Measurements from ENCODE around the gene RAD51B. TPM values are rescaled to one million over a fixed set of nuclear protein-coding genes. Genes with fewer than 3 reads are reported as not detected.

RAD51B gene
- total and polyA plus RNA-seq, 2 of the 13 experiments (the other 11 are each of a cell fraction or from before 2014, with no cell fraction given): 7.0 to 9.5 TPM

GRCh38 chr14:68245146-68246073 is 425.8 kb downstream of the RAD51B start:
- ChIA-PET POLR2A (interaction anchor here (1.0 to 1.6 kb wide), 2 partner anchors 13 to 548 kb away, joined by 3 to 6 read pairs; partner anchors contain the start of gene ZFP36L1), CTCF (ENCODE audit: low intra/inter-chr PET ratio, low total read pairs) (no interaction called here)
- Histone ChIP-seq H3K79me2 (ENCODE audit: insufficient read depth, low read length) (no peaks in the 10 kb centered on the region), H3K36me3 (replicated peaks in 1 of 2; ENCODE audit: control insufficient read depth in 1 of 2, insufficient read depth in 2 of 2, low read length in 2 of 2) (no peaks in the 10 kb centered on the region), H3K4me3 (replicated peaks in 1 of 3; ENCODE audit: insufficient read depth in 1 of 3, low read depth in 2 of 3, low read length in 3 of 3) (no peak overlapping the region), H3K4me2 (ENCODE audit: low read depth, low read length) (no peak overlapping the region), H4K20me1 (ENCODE audit: insufficient read depth, low read length) (no peaks in the 10 kb centered on the region), H3K27ac (ENCODE audit: extremely low read length, insufficient read depth, low read length) (no peak overlapping the region), H3K9me3 (ENCODE audit: low read length) (no peaks in the 10 kb centered on the region), H3K4me1 (ENCODE audit: insufficient read depth, low read length) (peaks cover 55% of the 10 kb centered on the region), H2AFZ (ENCODE audit: low read length) (no peak overlapping the region), H3K27me3 (ENCODE audit: control insufficient read depth in 1 of 2, insufficient read depth in 2 of 2, low read length in 2 of 2) (no peaks in the 10 kb centered on the region), H3K9ac (ENCODE audit: insufficient read depth, low read depth, low read length) (no peak overlapping the region)
- FAIRE-seq: no peak
- no TSS peak for BruUV-seq (replicated peaks)
- DNase-seq (ENCODE audit: low spot score): no peak
- WGBS (ENCODE audit: low lambda C conversion rate): 94% methylated on average over 7 of the region's 7 CpGs
- intact Hi-C loops (cut with micrococcal nuclease; ENCODE audit: unreplicated experiment) (loop anchor here (5.0 to 10.0 kb wide), 3 partner anchors 52 to 409 kb away; no protein-coding TSS in a partner anchor), in situ Hi-C loops (cut with HindIII; ENCODE audit: extremely low pct_ligation_motif_present, low pct_unique_long_range_greater_than_20kb) (loop anchor here (5.0 to 10.0 kb wide), 2 partner anchors 301 to 572 kb away; no protein-coding TSS in a partner anchor)
- no peak for ATAC-seq
- TF ChIP-seq ZBTB26 (CRISPR knock-in tag; IDR thresholded peaks at IDR 0.05; ENCODE audit: borderline replicate concordance) (no peak), ZNF878 (CRISPR knock-in tag; IDR thresholded peaks at IDR 0.05) (no peak), RNF219 (CRISPR knock-in tag; IDR thresholded peaks at IDR 0.05) (no peak), ZNF256 (CRISPR knock-in tag; conservative IDR thresholded peaks at IDR 0.05) (no peak), ZNF792 (CRISPR knock-in tag; IDR thresholded peaks at IDR 0.05) (no peak), HOXA7 (CRISPR knock-in tag; IDR thresholded peaks at IDR 0.05) (no peak), CAMTA2 (CRISPR knock-in tag; IDR thresholded peaks at IDR 0.05; ENCODE audit: borderline replicate concordance) (no peak), NCOA1 (CRISPR knock-in tag; IDR thresholded peaks at IDR 0.05) (no peak), ONECUT2 (CRISPR knock-in tag; IDR thresholded peaks at IDR 0.05) (no peak), POLR2AphosphoS2 (IDR thresholded peaks at IDR 0.05; ENCODE audit: low read depth, low read length) (no peak), ZNF12 (CRISPR knock-in tag; IDR thresholded peaks at IDR 0.05) (no peak), MXD1 (CRISPR knock-in tag; IDR thresholded peaks at IDR 0.05) (no peak), AHDC1 (CRISPR knock-in tag; IDR thresholded peaks at IDR 0.05; ENCODE audit: borderline replicate concordance) (no peak), SALL2 (CRISPR knock-in tag; IDR thresholded peaks at IDR 0.05) (no peak)

Measured in HepG2 (cell line).